Muscle of leg (tissue), 11 donors: ENCODE data around the gene NAALADL1. TPM values are rescaled to one million over a fixed set of nuclear protein-coding genes. Genes with fewer than 3 reads are reported as not detected.

Experiments
- DNase-seq: peaks from one replicate; pipeline ENCODE4 v3.0.0; 2013
- H3K27ac ChIP-seq: one replicate; pipeline ENCODE4 v1.5.1; 2013; ENCODE audit warnings: mild to moderate bottlenecking, low read length, control low read depth
- H3K27me3 ChIP-seq: one replicate; pipeline ENCODE4 v1.6.1; 2013; ENCODE audit warnings: low read length; ENCODE audit not compliant: control insufficient read depth, insufficient read depth
- H3K36me3 ChIP-seq: one replicate; pipeline ENCODE4 v1.6.1; 2013; ENCODE audit warnings: low read length; ENCODE audit not compliant: control insufficient read depth, insufficient read depth
- H3K4me1 ChIP-seq: one replicate; pipeline ENCODE4 v1.6.1; 2013; ENCODE audit warnings: low read length; ENCODE audit not compliant: control insufficient read depth, insufficient read depth
- H3K4me3 ChIP-seq: one replicate; pipeline ENCODE4 v1.5.1; 2013; ENCODE audit warnings: low read length, control low read depth
- H3K9me3 ChIP-seq: replicated peaks from 2 replicates; pipeline ENCODE4 v1.6.1; 2013; ENCODE audit warnings: low read depth, low read length; ENCODE audit not compliant: control insufficient read depth
- WGBS: methylation state at CpG from one replicate; pipeline ENCODE4 v1.1.5; 2013; ENCODE audit warnings: missing lambda C conversion rate; ENCODE audit not compliant: insufficient coverage; 5-methylcytosine and 5-hydroxymethylcytosine counted together
- polyA plus RNA-seq, 8 donors: library from polyadenylated mRNA; unstranded; fragments of 120-200 nt; gene quantifications; one replicate each; pipeline versions ENCODE4 v1.2.1 to v1.2.3, GENCODE V29; 2013; ENCODE audit warnings: inconsistent platforms in 1 of 8, low replicate concordance in 1 of 8; ENCODE audit not compliant: insufficient read length in 8 of 8, insufficient read depth in 1 of 8
- total RNA-seq: library from RNA; stranded (reverse); fragments of 120-200 nt; gene quantifications from one replicate; pipeline ENCODE4 v1.2.4, GENCODE V29; 2013

The NAALADL1 gene
- total and polyA plus RNA-seq, 9 donors: 6.2 to 14.0 (median 10.7) TPM

DNA sequence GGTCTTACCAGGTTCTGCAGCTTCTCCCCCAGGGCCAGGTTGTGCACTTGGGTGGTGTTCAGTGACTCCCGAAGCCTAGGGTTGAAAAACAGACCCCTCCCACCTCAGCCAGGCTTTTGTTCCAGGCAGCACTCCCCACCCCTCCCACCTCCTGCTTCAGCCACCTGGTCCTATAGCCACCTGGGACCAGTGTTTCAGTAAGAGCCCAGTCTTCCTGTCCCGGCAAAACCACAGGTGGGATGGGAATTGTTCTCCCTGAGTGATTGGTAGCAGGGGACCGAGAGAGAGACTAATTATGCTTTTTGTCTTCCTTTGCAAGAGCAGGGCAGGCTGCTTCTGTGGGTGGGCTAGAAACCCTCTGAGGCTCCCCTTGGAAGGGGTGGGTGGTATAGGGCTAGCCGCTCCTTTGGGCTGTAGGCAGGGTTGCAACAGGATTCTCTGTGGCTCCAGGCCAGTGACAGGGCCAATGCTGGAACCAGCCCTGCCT is 8.5 kb upstream of the NAALADL1 start:
- no peak for DNase-seq
- H3K9me3 ChIP-seq: no peaks in the 10 kb centered on the region
- no peak overlapping the region for H3K27ac ChIP-seq
- WGBS: 19% methylated on average over 4 of the region's 4 CpGs
- no peaks in the 10 kb centered on the region for H3K36me3 ChIP-seq
- no peak overlapping the region for H3K4me3 ChIP-seq
- H3K4me1 ChIP-seq: no peaks in the 10 kb centered on the region
- no peaks in the 10 kb centered on the region for H3K27me3 ChIP-seq

DNA sequence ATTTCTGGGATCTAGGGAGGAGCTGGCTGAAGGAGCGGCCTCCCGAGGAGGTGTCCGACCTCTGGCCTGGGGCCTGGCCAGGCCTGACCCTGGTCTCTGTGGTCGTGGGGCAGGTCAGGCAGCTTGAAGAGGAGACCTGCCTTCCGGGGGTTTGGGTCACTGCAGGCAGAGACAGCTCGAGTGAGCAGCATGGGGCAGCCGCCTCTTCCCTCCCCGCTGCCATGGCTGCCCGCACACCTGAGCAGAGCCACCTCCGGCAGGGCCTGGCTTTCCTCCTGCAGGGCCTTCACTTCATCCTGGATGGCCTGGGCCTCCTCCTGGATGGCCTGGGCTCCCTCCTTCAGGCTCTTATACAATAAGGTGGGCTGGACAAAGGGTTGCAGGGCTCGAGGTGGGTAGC is 8.0 kb upstream of the NAALADL1 start:
- H3K27me3 ChIP-seq: no peaks in the 10 kb centered on the region
- DNase-seq: no peak
- no peaks in the 10 kb centered on the region for H3K4me1 ChIP-seq
- H3K36me3 ChIP-seq: no peaks in the 10 kb centered on the region
- H3K27ac ChIP-seq: no peak overlapping the region
- H3K9me3 ChIP-seq: no peaks in the 10 kb centered on the region
- WGBS: 50% methylated on average over 8 of the region's 11 CpGs
- H3K4me3 ChIP-seq: no peak overlapping the region

DNA sequence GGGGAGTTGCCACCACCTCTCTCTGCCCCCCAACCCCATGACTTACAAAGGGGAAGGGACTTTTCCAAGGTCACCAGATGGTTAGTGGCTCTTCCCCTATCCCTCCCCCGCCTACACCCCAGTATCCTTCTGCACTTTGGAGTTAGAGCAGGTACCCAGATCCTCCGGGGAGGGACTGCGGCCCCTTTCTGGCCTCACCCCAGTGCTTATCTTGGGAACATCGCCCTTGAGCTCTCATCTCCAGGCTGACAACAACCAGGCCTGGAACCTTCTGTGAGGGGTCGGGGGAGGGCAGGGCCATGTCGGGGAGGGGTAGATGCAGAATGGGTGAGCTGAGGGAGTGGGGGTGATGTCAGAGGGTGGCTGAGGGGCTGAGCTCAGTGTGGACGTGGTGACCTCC is 7.5 kb upstream of the NAALADL1 start:
- H3K4me1 ChIP-seq: no peaks in the 10 kb centered on the region
- 73% methylated on average over 6 of the region's 7 CpGs for WGBS
- DNase-seq: no peak
- no peaks in the 10 kb centered on the region for H3K36me3 ChIP-seq
- H3K4me3 ChIP-seq: no peak overlapping the region
- H3K27me3 ChIP-seq: no peaks in the 10 kb centered on the region
- no peak overlapping the region for H3K27ac ChIP-seq
- H3K9me3 ChIP-seq: no peaks in the 10 kb centered on the region

DNA sequence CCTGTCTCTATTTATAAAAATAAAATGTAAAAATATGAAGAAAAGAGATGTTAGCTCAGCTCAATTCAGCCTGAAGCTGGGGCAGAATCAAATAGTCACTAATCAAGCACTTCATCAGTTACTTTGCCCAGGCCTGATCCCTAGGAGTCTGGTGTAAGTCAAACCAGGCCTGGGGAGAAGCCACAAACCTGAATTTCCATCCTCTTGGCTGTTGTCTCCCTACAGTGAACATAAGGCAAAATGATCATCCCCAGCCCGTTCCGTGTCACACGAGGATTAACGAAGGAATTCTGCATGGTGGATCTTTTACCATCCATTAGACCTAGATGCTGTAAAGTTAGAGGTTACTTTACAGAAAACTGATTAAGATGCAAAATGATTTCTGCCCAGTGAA is 6.5 kb upstream of the NAALADL1 start:
- Histone ChIP-seq H3K27me3 (no peaks in the 10 kb centered on the region), H3K4me1 (no peaks in the 10 kb centered on the region), H3K4me3 (no peak overlapping the region), H3K9me3 (no peaks in the 10 kb centered on the region), H3K27ac (no peak overlapping the region), H3K36me3 (no peaks in the 10 kb centered on the region)
- no CpG with 5 or more reads among the region's 4 CpGs for WGBS
- no peak for DNase-seq

DNA sequence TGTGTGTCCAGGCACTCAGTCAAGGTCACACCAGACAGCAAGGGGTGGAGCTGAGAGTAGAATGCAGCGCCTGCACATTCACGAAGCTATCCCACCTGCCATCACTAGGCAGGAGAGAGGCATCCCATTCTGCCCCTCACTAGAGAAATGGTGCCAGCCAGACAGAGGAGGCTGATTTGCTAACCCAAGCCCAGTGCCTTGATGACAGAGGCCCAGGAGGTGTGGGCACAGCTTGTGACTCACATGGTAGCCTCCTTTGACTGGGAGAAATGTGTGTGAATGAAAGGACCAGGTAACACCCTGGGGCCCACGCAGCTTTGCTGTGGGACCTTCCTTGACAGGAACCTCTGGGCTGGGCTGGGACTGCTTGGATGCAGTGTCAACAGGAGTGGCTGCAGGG is 5.2 kb upstream of the NAALADL1 start:
- WGBS: 76% methylated on average over 3 of the region's 3 CpGs
- H3K4me1 ChIP-seq: no peaks in the 10 kb centered on the region
- H3K27ac ChIP-seq: no peak overlapping the region
- no peaks in the 10 kb centered on the region for H3K27me3 ChIP-seq
- H3K36me3 ChIP-seq: no peaks in the 10 kb centered on the region
- H3K4me3 ChIP-seq: no peak overlapping the region
- DNase-seq: no peak
- H3K9me3 ChIP-seq: no peaks in the 10 kb centered on the region

DNA sequence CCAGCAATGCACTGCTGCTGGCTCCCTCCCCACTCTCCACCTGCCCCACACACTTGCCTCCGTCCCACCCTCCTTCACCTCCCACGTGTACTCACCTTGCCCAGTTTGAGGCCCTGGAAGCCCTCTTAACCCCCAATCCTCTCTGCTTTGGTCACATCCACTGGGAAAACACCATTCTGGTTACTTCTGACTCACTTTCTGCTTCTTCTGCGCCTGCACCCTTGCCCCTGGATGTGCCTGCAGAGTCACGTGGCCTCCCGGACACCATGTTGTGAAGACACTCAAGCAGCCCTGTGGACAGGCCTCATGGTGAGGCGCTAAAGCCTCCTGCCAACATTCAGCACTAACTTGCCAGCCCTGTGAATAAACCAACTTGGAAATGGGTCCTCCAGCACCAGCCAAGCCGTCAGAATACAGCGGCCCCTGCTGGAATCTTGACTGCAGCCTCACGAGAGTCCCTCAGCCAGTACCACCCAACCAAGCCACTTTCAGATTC is 2.6 kb upstream of the NAALADL1 start:
- Histone ChIP-seq H3K36me3 (no peaks in the 10 kb centered on the region), H3K4me1 (no peaks in the 10 kb centered on the region), H3K4me3 (no peak overlapping the region), H3K27ac (no peak overlapping the region), H3K27me3 (no peaks in the 10 kb centered on the region), H3K9me3 (no peaks in the 10 kb centered on the region)
- no peak for DNase-seq
- 52% methylated on average over 6 of the region's 9 CpGs for WGBS

DNA sequence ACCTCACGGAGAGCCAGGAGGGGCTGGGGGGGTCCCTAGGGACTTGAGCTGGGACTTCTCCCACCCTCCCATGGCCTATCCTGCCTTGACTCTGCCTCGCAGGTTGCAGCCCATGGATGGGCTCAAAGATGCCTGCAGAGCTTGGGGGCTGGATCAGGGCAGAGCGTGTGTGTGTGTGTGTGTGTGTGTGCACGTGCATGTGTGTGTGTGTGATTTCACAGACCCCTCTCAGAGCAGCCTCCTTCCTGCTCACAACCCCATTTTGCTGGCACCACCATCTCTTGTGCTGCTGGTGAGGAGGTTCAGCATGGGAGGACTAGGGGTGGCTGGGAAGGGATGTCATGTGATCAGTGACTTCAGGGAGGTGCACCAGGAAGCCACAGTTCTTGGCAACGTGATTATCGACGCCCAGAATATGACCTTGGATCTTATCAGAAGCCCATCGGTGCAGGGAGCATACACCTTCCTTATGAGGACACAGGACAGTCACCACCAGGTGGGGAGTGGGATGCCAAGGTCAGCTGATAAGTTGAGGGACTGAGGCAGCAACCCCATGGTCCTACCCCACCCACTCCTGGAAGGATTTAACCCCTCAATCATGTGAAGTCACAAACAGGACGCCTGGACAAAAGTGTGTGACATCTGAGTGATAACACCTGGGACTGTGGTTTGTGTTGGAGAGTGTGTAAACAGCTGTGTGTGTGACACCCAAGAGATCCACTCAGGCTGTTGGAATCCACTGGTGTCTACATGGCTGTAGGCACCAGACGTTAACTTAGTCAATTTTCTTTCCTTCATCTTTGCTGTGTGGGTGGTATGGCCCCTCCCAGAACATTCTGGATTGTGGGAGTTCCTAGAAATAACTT is 1.8 kb upstream of the NAALADL1 start:
- Histone ChIP-seq H3K27me3 (no peaks in the 10 kb centered on the region), H3K4me1 (no peaks in the 10 kb centered on the region), H3K27ac (no peak overlapping the region), H3K9me3 (no peaks in the 10 kb centered on the region), H3K36me3 (no peaks in the 10 kb centered on the region), H3K4me3 (no peak overlapping the region)
- no peak for DNase-seq
- 33% methylated on average over 3 of the region's 10 CpGs for whole genome bisulfite sequencing

DNA sequence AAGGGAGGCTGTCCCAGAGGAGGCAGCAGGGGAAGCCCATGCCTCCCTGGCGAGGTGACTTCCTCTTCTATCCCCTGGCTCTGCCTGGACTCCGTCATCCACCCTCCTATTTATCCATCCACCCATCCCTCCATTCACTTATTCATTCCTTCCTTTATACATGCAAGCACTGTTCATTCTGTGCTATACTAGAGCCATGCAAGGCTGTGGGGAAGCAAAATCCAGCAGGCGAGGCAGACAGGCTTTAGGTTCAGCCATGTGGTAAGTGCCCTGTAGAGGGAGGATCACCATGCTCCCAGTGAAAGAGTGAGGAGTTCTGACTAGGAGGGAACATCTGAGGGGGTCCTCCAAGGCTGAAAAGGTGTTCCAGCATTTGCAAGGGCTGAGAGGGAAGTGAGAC is 1.2 kb upstream of the NAALADL1 start:
- H3K9me3 ChIP-seq: no peaks in the 10 kb centered on the region
- 40% methylated on average over 1 of the region's 3 CpGs for WGBS
- no peak for DNase-seq
- H3K27ac ChIP-seq: no peak overlapping the region
- H3K36me3 ChIP-seq: no peaks in the 10 kb centered on the region
- no peak overlapping the region for H3K4me3 ChIP-seq
- H3K4me1 ChIP-seq: no peaks in the 10 kb centered on the region
- no peaks in the 10 kb centered on the region for H3K27me3 ChIP-seq

DNA sequence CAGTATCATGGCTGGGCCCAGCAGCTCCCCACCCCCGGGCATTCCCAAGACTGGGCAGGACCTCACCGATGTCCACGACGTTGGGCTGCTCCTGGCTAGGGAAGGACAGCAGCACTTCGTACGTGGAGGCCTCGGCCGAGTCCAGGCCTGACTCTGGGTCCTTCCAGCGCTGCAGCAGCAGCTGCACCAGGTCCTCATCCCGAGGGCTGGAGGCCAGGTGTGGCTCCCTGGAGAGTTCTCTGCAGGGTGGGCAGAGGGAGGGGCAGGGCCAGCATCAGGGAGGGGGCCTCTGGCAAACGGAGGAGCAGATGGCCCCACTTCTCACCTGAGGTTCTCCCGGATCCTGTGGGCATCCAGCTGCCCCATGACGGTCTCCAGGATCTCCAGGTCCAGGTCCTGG is 341 bp downstream of the NAALADL1 start:
- WGBS: 61% methylated on average over 10 of the region's 13 CpGs
- no peak for DNase-seq
- no peaks in the 10 kb centered on the region for H3K4me1 ChIP-seq
- H3K27ac ChIP-seq: no peak overlapping the region
- H3K27me3 ChIP-seq: peaks cover 2% of the 10 kb centered on the region
- H3K4me3 ChIP-seq: no peak overlapping the region
- H3K36me3 ChIP-seq: no peaks in the 10 kb centered on the region
- H3K9me3 ChIP-seq: no peaks in the 10 kb centered on the region

DNA sequence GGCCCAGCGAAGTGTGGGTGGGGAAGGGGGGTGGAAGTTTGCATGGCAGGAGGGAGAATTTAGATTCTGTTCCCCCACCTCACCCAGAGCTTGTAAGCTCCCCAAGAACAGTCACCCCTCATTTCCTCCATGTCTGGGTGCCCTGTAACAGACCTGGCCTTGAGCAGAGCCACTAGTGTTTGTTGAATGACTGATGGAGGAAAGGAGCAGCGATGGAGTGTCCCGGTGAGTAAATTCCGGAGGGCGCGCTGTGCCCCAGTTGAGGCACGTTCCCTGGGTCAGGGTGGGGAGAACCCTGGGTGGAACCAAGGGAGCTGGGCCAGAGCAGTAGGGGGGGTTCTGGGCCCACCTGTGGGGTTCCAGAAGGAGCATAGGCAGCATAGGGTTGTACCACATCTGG is 827 bp downstream of the NAALADL1 start:
- 91% methylated on average over 6 of the region's 7 CpGs for WGBS
- no peak for DNase-seq
- no peaks in the 10 kb centered on the region for H3K36me3 ChIP-seq
- no peak overlapping the region for H3K27ac ChIP-seq
- H3K27me3 ChIP-seq: peaks cover 2% of the 10 kb centered on the region
- H3K4me1 ChIP-seq: no peaks in the 10 kb centered on the region
- H3K4me3 ChIP-seq: no peak overlapping the region
- H3K9me3 ChIP-seq: no peaks in the 10 kb centered on the region
